GM18505 (cell line): ENCODE results near the gene LBP.

Experiments used
- ATAC-seq: cut with Tn5 transposase; IDR thresholded peaks from one replicate; pipeline ENCODE4 v1.9.1; 2021; ENCODE audit not compliant: unreplicated experiment
- POLR2A ChIP-seq: IDR thresholded peaks from 4 replicates; pipeline ENCODE4 v1.6.1; 2011; ENCODE audit warnings: borderline replicate concordance; ENCODE audit not compliant: insufficient read depth, insufficient read length; ENCODE audit errors: extremely low read depth

LBP gene

DNA sequence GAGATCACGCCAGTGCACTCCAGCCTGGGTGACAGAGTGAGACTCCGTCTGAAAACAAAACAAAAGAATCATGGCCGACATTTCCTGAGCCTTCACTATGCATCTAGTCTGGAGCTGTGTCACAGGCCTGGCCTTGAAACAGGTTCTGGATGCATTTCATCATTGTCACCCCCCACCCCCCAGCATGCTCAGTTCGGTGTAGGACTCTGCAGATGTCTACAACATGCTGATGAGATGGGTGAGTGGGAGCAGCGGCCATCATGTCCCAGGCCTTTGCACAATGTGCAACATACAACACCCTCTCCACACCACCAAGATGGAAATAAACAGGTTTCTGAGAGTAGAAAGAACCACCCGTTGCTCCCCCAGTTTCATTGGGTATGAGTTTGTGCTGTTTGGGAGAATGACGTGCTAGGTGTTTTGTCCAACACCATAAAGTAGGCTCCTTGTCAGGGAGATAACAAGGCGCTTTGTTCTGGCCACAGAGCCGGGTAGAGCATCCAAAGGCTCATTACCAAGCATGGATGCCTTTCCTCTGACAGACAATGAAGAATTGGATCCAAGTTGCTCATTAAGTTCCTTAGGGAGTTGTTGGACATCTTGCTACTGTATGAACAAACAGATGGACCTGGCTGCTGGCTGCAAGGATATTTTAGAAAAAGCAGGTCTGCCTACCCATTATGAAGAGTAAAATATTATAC lies 66.7 kb downstream of the LBP start:
- TF ChIP-seq POLR2A = no peak
- ATAC-seq = no peak

DNA sequence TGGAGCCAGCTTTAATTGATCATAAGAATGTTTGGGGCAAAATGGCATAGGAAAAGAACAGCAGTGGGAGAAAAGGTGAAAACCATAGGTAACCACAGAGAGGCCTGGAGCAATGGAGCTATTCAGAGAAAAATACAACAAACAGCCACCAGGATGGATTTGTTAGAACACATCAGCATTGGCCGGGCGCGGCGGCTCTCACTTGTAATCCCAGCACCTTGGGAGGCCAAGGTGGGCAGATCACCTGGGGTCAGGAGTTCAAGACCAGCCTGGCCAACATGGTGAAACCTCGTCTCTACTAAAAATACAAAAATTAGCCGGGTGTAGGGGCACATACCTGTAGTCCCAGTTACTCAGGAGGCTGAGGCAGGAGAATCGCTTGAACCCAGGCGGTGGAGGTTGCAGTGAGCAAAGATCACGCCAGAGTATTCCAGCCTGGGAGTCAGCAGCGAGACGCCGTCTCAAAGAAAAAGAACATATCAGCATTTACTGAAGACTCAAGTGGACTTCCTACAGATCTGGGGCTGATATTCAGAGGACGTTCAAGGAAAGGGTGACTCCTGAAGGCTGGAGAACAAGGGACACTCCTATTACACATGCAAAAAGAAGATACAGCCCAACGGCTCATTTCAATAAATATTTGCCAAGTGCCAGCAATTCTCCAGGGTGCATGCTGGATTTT lies 68.6 kb downstream of the LBP start:
- ATAC-seq = no peak

DNA sequence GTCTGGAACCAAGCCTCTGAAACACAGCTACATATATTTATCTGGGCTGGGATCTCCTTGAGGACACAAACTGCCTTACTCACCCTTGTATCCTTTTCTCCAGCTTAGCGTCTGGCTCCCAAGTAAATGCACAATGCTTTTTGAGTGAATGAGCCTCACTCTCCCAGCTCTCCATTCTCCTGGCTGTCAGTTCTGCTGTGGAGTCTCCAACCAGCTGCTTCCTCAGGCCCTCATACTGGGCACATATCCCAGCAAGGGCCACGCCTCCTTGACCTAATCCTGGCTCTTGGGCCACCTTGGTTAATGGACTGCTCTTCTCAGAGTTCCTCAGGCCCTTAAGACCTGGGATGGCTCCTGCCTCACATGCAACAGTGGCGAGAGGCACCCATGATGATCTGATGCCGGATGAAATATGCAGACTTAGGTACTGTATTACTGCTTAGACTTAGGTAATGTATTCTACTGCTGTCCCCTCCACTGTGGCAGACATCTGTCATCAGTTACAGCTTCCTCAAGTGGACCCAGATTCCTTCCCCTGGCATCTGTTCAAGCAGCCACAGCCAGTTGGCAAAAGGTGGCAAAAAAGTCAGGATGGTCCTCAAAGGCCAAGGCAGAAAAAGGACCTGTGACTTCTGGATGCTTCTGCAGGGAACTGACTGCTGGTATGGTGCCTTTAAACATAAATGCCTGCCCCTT lies 72.4 kb downstream of the LBP start:
- no peak for ATAC-seq
- peak; percentile 10 for TF ChIP-seq POLR2A

More for the DNA sequence above, 68.6 kb downstream of the LBP start:
- TF ChIP-seq POLR2A = no peak

DNA sequence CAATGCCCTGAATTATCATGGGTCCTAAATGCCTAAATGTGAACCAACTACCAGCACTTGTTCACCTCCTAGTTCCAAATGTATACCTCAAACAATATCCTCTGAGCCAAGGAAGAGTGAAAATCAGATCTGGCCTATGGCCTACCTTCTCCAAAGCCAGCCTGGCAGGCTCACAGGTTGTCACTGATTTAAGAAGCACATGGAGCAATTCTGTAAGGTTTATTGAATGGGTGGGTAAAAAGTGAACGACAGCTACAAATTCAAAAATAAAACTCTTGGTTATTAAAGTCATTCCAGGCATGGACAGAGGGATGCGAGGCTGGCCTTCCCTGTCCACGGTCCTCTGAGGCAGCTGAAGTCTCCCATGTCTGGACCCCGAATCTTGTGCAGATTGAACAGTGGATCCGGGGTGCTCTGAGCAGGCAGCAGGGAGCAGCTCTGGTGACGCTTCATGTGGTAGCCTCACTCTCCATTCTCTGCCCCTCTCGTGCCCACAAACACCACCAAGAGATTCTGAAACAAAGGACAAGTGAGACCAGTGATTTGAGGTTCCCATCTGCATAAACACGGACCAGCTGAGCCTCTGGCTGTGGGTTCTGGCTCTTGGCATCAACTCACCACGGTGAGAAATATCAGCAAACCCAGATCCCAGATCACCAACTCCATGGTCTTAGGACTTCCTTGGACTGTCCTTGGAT lies 74.3 kb downstream of the LBP start:
- no peak for ATAC-seq
- TF ChIP-seq POLR2A = no peak

DNA sequence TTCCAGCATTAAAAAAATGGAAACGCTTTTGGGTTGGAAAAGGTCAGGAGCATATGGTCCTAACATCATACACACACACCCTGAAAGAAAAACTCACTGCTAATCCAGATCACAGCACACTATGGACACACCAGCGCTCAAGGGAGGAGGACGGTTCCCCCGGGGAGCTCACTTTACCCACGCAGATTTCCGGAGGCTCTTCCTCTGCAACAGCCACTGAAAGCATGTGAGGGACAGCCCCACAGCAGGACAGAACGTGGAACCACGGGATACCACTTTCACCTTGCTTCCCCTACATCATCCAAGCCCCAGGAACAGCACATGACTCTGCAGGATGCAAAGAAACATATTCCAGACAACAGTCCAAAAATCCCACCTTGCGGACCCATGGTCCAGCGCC lies 75.6 kb downstream of the LBP start:
- TF ChIP-seq POLR2A = no peak
- no peak for ATAC-seq

DNA sequence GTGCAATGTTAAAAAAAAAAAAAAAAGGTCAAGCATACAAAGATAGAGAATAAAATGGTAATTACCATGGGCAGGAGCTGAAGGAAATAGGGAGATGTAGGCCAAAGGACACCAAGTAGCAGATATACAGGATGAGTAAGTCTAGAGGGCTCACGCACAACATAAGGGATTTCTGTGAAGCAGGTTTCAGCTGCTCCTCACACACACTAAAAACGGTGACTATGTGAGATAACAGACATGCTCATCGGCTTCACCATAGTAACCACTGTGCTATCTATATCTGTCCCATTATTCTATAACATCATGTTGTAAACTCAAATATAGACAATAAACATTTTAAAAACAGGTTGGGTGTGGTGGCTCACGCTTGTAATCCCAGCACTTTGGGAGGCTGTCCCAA lies 77.3 kb downstream of the LBP start:
- ATAC-seq = no peak
- TF ChIP-seq POLR2A = no peak

DNA sequence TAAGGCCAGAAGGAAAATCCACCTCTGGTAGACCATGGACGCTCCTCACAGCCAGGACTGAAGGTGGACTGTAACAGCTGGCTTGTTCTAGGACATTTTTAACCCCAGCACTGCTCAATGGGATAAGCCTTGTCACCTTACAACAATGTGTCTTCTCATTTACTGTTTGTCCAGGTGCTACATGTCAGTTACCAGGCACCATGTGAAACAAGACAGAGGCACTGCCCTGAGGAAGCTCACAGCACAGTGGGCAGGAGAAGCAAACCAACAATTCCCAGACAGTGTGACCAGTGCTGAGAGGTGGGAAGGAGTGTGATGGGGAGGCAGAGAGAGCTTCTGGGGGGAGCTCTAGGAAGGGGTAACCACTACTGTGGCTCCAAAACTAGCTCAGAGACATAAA lies 78.1 kb downstream of the LBP start:
- ATAC-seq = no peak

DNA sequence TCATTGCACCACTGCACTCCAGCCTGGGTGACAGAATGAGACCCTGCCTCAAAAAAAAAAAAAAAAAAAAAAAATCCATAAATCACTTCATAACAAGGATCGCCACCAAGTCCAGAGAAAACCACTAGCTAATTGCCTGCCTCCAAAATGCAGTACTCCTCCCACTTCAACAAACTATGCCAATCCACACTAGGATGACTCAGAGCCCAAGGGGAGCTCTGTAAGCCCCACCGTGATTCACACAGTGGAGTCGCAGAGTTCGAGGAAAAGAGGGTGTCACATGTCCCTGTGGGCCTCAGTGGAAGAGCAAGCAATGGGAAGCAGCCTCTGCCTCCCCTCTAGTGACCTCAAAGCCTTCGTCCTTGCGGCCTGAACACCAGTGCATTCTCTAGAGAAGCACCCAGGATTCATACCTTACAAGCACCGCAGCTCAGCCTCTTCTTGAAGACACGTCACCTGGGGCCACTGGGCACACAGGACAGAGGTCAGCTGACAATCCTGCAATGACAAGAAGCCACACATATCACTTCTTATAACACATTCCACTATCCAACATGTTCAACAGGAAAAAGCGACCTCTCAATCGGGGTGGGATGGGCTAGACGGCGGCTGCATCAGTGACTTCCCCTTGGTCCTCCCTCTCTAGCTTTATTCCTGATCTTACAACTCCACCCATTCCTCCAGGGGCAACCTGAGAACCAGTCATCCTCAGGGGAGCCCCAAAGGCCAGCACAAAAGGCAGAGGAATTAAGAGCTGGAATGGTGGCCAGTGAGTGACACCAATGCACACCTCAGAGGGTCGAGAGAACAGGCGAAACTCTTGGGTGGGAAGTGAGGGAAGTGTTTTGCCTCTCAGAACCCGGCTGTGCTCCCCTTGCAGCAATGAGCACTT lies 80.0 kb downstream of the LBP start:
- no peak for ATAC-seq
- no peak for TF ChIP-seq POLR2A

More for the DNA sequence above, 78.1 kb downstream of the LBP start:
- no peak for TF ChIP-seq POLR2A
